ENCODE measurements around the gene NPIPB13.
"Not testable (repeated sequence)": the region's sequence is repeated elsewhere in the genome, so short reads cannot be mapped to it uniquely, and the experiment has no call there.

DNA sequence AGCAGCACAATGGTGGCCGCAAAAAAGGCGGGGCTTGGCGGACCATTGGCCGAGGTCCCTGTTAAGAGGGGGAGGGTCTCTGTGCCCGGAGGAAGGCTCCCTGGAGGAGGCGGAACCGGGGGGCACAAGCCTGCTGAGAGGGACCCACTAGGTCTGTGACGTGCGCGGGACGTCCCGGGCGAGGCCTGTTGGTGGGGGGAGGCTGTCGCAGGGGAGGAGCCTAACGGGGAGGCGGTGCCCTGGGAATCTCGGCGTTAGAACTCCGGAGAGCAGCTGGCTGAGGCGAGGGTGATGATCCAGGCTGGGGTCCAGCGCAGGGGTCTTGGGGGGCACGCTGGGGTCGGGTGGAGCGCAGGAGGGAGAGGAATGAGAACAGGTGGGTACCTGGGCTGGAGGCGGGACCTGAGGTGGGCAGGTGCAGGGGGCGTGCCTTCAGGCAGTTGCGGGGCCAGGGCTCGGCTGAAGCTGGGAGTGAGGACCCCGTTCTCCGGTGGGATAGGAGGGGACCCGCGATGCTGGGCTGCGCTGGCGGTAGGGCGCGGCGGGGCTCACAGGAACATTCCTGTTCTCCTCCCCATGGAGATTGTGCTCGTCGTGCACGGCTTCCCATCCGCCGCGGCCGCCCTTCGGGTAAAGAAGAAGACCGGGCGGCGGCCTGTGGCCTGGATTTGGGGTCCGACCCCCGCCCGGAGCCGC is 42.6 kb downstream of the NPIPB13 start:
- TF ChIP-seq, protein P1, sequence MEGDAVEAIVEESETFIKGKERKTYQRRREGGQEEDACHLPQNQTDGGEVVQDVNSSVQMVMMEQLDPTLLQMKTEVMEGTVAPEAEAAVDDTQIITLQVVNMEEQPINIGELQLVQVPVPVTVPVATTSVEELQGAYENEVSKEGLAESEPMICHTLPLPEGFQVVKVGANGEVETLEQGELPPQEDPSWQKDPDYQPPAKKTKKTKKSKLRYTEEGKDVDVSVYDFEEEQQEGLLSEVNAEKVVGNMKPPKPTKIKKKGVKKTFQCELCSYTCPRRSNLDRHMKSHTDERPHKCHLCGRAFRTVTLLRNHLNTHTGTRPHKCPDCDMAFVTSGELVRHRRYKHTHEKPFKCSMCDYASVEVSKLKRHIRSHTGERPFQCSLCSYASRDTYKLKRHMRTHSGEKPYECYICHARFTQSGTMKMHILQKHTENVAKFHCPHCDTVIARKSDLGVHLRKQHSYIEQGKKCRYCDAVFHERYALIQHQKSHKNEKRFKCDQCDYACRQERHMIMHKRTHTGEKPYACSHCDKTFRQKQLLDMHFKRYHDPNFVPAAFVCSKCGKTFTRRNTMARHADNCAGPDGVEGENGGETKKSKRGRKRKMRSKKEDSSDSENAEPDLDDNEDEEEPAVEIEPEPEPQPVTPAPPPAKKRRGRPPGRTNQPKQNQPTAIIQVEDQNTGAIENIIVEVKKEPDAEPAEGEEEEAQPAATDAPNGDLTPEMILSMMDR (IDR thresholded peaks at IDR 0.05; ENCODE audit: extremely low read depth in 1 of 2, insufficient read depth in 1 of 2, low read depth in 1 of 2, low read length in 2 of 2), result not testable (repeated sequence)
- TF ChIP-seq MYC (IDR thresholded peaks at IDR 0.05; ENCODE audit: low read depth, low read length), result not testable (repeated sequence)

All from endothelial cell of umbilical vein (primary cell).